Glomerular endothelial cell (primary cell): ENCODE results near the gene UFC1. TPM values are rescaled to one million over a fixed set of nuclear protein-coding genes. Genes with fewer than 3 reads are reported as not detected.
A peak's percentile ranks its signal among the peaks of the same experiment; 100 is the strongest.

Source experiments
- DNase-seq: peaks from one replicate; pipeline ENCODE4 v3.0.0-alpha.2; 2011; ENCODE audit warnings: low read depth, low spot score; ENCODE audit errors: extremely low read depth
- total RNA-seq: library from RNA; depleted of rRNA; stranded (reverse); fragments of >200 nt; gene quantifications from 2 replicates; pipeline ENCODE4 v1.2.3, GENCODE V29; 2015

The UFC1 gene
- total RNA-seq, 1 donor from 2014 or later = 58.5 TPM

DNA sequence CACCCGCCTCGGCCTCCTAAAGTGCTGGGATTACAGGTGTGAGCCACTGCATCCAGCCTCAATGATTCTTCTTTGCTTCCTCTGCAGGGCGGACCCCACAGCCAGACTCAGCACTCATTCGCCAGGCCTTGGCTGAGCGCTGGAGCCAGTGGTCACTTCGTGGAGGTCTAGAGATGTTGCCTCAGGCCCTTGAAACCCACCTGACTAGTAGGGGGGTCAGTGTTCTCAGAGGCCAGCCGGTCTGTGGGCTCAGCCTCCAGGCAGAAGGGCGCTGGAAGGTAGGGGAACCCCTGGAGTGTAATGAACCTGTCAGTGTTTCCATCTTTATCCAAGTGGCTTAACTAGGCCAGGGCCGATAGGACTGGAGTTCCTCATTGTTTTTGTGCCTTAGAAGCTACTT lies 15.1 kb downstream of the UFC1 start:
- no peak for DNase-seq

DNA sequence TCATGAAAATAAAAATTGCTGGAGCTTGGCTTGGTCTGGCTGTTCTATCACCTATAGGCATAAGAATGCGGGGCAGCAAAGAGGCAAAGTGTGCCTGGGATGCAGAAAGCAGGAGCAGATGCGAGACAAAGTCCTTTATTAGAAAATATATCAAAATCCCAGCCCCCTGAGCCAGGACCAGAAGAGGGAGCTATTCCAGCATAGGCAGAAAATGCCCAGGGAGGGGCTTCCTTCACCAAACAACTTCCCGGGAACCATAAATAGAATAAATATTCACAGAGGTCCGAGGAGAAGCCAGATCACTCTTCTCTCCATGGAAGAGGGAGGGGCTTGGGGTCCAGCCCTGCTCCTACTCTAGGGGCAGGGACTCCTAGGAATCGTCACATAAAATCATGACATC lies 17.4 kb downstream of the UFC1 start:
- DNase-seq = no peak

DNA sequence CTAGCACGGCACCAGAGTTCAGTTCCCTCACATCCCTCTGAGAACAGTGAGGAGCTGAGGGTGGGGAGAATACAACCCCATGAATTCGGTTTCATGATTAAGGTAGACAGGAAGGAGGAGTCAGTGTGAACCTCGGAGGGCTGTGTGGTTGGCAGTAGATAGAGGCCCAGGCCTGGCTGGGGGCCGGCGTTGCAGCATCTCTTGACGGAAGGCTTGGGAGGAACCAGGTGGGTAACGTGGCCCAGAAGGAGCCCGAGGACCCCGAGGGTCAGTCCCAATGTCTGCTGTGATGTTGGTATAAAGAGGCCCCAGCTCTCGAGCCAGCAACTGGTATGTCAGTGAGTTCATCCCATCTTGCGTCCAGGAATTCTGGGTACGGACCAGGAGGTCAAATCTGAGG lies 17.9 kb downstream of the UFC1 start:
- DNase-seq = no peak

GRCh38 chr1:161172349-161172748 lies 18.6 kb downstream of the UFC1 start:
- DNase-seq = no peak

DNA sequence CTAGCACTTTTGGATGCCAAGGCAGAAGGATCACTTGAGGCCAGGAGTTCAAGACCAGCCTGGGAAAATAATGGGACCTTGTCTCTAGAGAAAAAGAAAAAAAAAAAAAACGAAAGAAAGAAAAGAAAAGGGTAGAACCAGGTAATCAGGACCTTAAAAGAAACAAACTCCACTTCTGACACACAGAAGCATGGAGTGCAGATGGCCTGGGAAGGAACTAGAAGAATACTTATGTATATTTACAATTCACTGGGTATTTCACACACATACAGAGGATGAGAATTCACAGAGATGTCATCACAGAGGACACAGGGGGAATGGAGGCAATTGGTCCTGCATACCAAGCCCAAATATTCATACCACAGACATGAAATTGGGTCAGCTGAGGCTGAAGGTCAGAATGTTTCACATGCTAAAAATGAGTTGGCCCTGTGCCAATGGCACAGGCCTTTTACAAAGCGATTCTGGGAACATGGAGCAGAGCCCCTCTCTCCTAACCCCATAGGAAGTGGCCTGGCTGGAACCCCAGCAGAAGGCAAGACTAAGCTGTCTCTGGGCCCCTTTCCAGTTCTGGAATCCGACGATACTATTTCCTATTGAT lies 19.1 kb downstream of the UFC1 start:
- DNase-seq = no peak

- no peak for DNase-seq
Measured at GRCh38 chr1:161173711-161174110, 19.9 kb downstream of the UFC1 start.

DNA sequence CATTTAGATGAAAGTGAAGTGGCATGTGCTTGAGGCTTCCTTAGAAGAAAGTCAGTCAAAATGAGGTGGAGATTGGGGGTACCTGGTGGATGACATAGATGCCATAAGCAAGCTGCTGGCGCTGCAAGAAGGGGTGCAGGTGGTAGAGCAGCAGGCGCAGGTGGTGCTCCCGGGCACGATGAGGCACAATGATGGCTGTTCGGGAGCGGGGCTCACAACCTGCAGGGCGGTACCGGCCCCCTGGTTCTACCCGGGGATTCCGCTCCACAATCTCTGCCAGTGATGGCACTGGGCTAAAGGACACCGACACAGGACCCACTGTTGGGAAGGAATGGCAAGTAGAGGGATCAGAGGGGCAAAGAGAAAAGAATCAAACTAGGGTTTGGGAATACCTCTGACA lies 21.1 kb downstream of the UFC1 start:
- DNase-seq = no peak

DNA sequence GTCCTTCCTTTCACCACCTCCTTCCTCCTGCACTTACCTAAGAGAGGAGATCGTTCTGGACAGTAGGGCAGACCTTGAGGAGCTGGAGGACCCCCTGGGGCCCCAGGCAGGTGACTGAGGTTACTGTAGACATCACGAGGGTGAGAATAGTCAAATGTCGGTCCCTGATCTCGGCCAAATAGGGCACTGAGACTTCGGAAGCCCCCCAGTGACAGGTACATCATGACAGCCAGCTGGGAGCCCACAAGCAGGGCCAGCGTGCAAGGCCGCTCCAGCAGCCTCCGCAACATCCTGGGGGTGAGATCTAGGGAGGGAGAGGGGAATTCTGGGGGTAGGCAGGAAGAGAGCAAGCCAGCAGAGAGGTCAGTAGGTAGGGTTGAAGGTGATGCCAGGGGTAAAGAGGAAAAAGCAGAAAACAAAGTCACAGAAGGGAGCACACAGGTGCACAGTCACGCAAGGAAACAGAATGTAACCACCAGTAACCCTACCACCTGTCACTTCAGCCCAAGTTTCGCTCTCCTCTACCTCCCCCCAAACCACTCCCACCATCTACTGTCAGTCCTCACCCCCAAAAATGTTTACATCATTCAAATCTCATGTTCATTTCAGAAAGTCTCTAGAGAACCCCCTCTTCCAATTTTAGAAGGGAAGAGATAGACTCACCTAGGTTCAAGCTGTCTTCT lies 22.1 kb downstream of the UFC1 start:
- DNase-seq = no peak

DNA sequence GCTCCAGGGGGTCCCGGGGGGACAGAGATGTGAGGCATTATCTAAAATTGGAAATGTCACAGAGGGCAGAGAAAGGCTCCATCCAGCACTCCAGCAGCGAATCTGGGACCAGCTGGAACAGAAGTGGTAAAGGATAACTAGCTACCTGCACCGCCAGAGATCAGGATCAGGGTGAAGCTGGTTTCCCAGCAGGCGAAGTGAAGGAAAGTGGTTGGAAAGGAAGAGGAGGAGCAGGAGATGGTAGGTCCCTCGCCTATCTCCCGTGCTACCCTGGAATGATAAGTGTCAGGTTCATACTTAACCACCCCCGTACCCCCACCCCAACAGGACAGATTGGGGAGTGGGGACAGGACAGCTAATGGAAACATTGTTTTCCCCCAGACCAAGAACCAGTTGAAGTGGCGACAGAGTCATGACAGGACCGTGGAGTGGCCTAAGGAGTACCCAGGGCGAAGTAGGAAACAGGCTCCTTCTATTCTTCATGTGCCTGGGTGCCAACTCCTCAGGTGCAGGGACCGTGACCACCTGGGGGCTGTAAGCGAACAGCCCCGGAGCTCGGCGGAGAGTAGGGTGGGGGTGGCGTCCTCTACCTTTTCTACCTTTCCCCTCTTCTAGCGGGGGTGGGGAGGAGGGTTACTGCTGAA lies 22.8 kb downstream of the UFC1 start:
- DNase-seq = no peak

- DNase-seq = no peak
Measured at GRCh38 chr1:161177112-161177935, 23.5 kb downstream of the UFC1 start, which contains the start of gene B4GALT3. Gene B4GALT3 (minus strand): TSS chr1:161177507. CDS start chr1:161176060, 1,447 bp downstream.

GRCh38 chr1:161177936-161178244 lies 24.1 kb downstream of the UFC1 start:
- no peak for DNase-seq

- DNase-seq = no peak
Measured at GRCh38 chr1:161179698-161180097, 25.9 kb downstream of the UFC1 start.

- no peak for DNase-seq
Measured at GRCh38 chr1:161180639-161181038, 26.9 kb downstream of the UFC1 start.

- no peak for DNase-seq
Measured at GRCh38 chr1:161182214-161182613, 28.4 kb downstream of the UFC1 start.

GRCh38 chr1:161185282-161185682 lies 31.5 kb downstream of the UFC1 start:
- peak; percentile 87 for DNase-seq

- no peak for DNase-seq
Measured at GRCh38 chr1:161185732-161186311, 32.0 kb downstream of the UFC1 start.

GRCh38 chr1:161187311-161187710 lies 33.5 kb downstream of the UFC1 start:
- no peak for DNase-seq

GRCh38 chr1:161188381-161188780 lies 34.6 kb downstream of the UFC1 start:
- DNase-seq = no peak

DNA sequence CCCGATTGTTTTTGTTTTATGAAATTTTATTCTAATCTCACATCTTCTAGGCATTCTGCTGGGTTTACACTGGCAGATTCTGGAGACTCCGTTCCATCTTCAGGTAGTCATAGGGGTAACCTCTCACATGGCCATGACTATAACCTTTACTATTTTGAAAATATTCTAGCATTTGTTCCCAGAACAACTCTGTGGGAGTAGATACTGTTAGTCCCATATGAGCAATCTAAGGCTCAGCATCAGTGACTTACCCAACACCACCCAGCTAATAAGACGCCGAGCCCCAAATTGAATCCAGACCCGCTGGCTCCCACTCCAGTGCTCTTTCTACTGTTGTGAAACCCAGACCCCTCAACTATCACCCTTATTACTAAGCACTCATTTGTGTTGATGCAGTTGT lies 35.3 kb downstream of the UFC1 start:
- no peak for DNase-seq

GRCh38 chr1:161190962-161191521 lies 37.3 kb downstream of the UFC1 start:
- no peak for DNase-seq

GRCh38 chr1:161191971-161192370 lies 38.2 kb downstream of the UFC1 start:
- DNase-seq = no peak
